Stimulated activated CD4-positive, alpha-beta T cell treated with anti-CD3 and anti-CD28 coated beads, Interleukin-15, amount 100 ng/mL, for 24 hours (primary cell): ENCODE results near the gene HES6.
A peak's percentile ranks its signal among the peaks of the same experiment; 100 is the strongest.

ENCODE experiments used
- DNase-seq: peaks from one replicate; pipeline ENCODE4 v3.0.0-alpha.2; 2020

Gene HES6

GRCh38 chr2:238231251-238231793 is 8.5 kb downstream of the HES6 start:
- peak; percentile 82 for DNase-seq

- no peak for DNase-seq
These were observed 9.1 kb downstream of the HES6 start for GRCh38 chr2:238230699-238231098.

DNA sequence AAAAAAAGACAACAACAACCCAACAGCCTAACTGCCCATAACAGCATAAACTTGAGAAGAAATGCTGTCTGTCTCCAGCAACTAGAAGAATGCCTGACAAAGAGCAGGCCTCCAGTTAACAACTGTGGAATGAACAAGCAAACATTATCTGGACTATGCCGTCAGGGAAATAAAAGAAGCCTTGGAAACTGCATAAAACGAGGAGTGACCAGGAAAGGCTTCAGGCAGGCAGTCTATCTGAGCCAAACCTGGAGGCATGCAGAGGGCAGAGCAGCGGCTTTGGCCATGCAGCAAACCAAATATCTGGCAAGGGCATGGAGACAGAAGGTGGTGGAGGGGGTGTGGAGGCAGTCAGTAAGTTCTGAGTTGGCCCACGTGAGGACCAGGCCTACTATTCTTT is 11.1 kb downstream of the HES6 start:
- no peak for DNase-seq

DNA sequence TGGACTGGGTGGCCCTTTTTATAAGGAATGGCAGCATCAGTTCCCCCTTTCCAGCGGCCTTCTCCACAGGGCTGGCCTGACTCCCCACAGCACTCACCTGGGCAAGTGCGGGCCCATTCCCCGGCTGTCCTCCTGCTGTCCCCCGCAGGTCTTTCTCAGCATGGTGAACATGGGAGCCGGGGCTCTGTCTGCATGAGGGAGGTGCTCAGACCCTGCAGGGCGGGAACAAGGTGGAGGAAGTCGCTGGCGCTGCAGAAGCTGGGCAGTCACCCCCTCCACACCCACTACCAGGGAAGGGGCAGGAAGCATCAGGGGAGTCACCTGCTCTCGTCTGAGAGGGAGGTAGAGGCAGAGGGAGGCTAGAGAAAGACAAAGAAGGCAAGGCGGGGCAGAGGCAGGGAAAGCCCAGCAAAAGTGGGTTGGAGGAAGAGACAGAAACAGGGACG is 12.2 kb downstream of the HES6 start:
- no peak for DNase-seq

DNA sequence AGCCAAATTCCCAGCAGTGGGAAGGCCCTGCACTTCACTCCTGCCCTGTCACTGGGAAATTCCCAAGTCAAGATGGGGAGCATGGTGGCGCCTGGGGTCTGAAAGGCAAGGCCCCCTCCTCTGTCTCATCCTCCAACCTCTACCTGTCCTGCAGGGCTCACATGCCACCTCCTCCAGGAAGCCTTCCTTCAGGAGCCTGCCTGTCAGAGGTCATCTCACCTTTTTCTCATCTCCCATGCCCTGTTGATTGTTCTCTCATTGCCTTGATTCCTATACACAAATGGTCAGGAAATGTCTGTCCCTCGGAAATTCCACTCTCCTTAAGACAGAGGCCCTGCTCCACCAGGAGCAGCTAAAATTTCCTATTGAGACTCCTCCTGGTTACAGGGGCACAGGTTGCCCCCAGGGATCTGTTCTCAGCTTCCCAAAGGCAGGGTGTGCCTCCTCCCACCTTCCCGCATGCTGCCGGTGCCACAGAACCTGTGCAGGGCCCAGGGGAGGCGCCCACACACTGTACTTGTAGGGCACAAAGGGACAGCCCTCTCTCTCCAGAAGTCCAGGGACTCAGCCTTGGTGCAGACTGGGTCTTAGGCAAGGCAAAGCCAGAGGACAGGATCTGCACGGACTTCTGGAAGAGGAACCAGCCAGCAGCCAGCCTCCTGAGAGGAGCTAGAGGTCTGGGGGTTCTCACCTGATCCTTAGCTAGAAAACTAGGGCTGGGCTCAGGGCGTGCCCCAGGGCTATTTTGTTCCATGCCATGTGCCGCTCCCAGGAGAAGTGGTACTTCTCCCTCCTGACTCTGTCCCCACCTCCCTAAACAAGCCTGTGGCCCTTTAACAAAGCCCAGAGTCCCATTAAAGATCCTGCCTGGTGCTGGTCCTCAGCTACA is 12.9 kb downstream of the HES6 start:
- no peak for DNase-seq

GRCh38 chr2:238225911-238226697 is 13.7 kb downstream of the HES6 start:
- DNase-seq = no peak

DNA sequence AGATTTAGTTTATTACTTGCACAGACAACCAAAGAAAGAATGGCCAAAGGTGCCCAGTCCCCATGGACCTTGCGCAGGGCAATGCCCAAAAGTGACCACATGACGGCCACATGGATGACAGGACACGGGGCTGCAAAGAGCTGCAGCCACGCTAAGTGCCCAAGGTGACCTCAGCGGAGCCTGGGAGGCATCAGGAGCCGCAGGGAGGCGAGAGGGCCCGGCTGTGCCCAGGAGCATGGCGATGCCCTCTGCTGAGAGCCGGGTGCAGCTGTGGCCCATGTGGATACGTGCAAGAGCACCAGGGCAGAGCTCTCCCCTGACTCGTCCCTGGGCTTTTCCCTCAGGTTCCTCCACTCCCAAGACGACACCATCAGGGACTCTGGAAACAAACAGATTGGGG is 14.7 kb downstream of the HES6 start:
- DNase-seq = no peak

DNA sequence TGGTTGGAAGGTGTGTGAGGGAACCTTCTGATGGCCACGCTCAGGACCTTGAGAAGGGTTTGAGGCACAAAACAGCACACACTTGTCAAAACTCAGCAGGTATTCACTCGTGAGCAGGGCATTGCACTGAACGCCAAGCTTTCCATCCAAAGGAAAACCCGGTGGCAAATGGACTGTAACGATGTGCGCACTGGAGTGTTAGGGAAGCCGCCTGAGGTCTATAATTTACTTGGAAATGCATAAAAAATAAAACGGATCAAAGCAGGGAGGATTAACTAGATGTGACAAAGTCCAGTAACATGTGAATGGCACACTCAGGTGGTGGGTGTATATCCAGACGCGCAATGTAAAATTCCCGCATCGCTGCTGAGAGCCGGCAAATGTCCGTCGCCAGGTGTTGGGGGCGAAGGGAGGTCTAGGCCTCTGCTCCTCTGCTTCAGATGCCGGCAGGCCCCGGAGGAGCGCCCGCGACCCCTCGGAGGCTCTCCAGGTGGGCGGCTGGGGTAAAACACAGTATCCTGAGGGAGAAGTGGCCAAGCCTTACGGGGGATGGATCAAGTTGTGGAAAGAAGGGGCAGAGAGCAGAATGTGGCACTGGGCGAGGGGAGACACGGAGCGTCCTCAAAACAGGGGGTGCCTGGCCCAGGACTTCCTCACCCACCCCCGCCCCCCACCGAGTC is 15.3 kb downstream of the HES6 start:
- no peak for DNase-seq

GRCh38 chr2:238220892-238221521 is 18.8 kb downstream of the HES6 start:
- DNase-seq = no peak

- DNase-seq = no peak
These were observed 19.5 kb downstream of the HES6 start for GRCh38 chr2:238220274-238220891.

GRCh38 chr2:238216651-238217184 is 23.1 kb downstream of the HES6 start:
- DNase-seq = no peak

DNA sequence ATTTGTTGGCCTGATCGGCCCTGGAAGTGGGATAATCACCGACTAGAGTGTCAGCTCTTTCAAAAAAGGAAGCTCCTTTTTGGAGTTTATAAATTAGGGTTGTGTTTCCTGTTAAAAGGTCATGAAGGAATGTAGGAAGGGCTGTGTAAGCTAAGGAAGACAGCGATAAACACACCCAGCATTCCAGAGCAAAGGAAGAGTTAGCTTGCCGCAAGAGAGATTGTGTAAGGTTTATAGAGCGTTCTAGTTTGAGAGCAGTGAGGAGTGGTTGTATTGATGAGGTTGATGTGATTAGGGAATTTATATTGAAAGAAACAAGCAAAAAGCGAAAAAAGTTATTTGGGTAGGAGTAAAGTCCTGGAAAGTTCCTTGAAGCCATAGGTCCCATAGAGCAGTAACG is 32.8 kb downstream of the HES6 start:
- no peak for DNase-seq

- peak; percentile 11 for DNase-seq
These were observed 35.7 kb downstream of the HES6 start for GRCh38 chr2:238203973-238204683.

DNA sequence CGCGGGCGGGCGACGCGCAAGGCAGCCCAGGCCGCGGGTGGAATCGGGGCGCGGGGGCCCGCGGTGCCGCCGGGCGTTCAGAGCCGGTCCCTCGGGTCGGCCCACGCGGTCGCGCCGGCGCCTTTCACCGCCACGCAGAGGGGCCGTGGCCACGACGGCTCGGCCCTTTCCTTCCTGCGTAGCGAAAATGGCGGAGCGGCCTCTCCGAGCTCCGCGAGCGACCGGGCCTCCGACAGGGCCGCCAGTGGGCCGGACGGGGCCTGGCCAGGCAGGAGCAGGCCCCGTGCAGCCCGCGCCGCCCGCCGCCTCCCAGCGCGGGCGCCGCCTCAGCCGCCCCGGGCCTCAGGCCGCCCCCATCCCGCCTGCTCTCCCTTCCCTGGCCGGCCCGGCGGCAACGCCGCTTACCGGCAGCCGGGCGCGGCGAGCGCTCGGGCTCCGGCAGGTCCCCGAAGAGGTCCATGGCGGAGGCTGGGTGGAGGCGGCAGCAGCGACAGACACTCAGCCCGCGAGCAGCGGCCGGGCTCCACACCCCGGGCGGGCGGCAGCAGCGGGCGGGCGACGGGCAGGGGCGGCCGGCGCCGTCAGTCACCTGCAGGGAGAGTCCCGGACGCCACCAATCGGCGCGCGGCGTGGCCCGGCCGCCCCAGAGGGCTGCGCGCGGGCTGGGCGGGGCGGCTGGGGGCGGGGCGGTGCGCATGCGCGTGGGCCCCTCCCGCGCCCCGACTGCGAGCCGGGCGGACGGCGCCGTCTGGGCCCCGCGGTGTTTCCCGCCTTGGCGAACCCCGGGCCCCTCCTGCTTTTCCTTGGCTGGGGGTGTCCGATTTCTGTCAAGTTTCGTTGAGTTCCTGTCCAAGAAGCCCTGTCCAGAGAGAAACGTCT is 36.5 kb downstream of the HES6 start, which contains the start of gene ILKAP:
Gene ILKAP, minus strand, starts transcription at position 602 of the 879 bp plus-strand sequence. Its CDS starts 142 bp downstream, at position 460.
- peak; percentile 91 for DNase-seq

- peak; percentile 30 for DNase-seq
These were observed 37.3 kb downstream of the HES6 start for GRCh38 chr2:238202326-238203093.

GRCh38 chr2:238190445-238190844 is 49.4 kb downstream of the HES6 start:
- no peak for DNase-seq
